Keratinocyte (primary cell): ENCODE results near the gene CLEC16A. TPM values are rescaled to one million over a fixed set of nuclear protein-coding genes. Genes with fewer than 3 reads are reported as not detected.

Source experiments
- DNase-seq: peaks from one replicate; pipeline ENCODE4 v3.0.0-alpha.2; 2011; ENCODE audit warnings: low read depth, missing footprints, low spot score
- FAIRE-seq: peaks from 2 replicates; lab custom pipeline; 2011; peaks lifted over from hg19 to GRCh38; lab: Jason Lieb, UNC
- H2AFZ ChIP-seq: 2 replicates; pipeline ENCODE4 v1.6.0; 2012; ENCODE audit warnings: low read length, control low read depth, inconsistent platforms; ENCODE audit not compliant: control insufficient read depth
- H3K27ac ChIP-seq: 2 replicates; pipeline ENCODE4 v1.5.1; 2011; ENCODE audit warnings: low read length; ENCODE audit not compliant: control insufficient read depth, insufficient read depth
- H3K27me3 ChIP-seq: 3 replicates; pipeline ENCODE4 v1.6.0; 2011; ENCODE audit warnings: low read length; ENCODE audit not compliant: control insufficient read depth, insufficient read depth; ENCODE audit errors: extremely low read depth
- H3K36me3 ChIP-seq, 2 experiments: 2 replicates in 1 of 2; 3 replicates in 1 of 2; pipeline ENCODE4 v1.5.1; 2011; ENCODE audit warnings: low read length in 2 of 2, mild to moderate bottlenecking in 1 of 2; ENCODE audit not compliant: control insufficient read depth in 2 of 2, insufficient read depth in 2 of 2; ENCODE audit errors: extremely low read depth in 1 of 2
- H3K4me1 ChIP-seq: 3 replicates; pipeline ENCODE4 v1.5.1; 2011; ENCODE audit warnings: low read length; ENCODE audit not compliant: control insufficient read depth, insufficient read depth; ENCODE audit errors: extremely low read depth
- H3K4me2 ChIP-seq: 3 replicates; pipeline ENCODE4 v1.6.0; 2011; ENCODE audit warnings: low read depth, low read length; ENCODE audit not compliant: control insufficient read depth, insufficient read depth; ENCODE audit errors: extremely low read depth
- H3K4me3 ChIP-seq, 3 experiments: fragments of 200-600 bp in 1 of 3; sonication (generic) in 1 of 3; 2 replicates in 2 of 3; 3 replicates in 1 of 3; pipeline ENCODE4 v1.5.1; 2011 to 2016; ENCODE audit warnings: low read length in 3 of 3, mild to moderate bottlenecking in 3 of 3, control low read depth in 2 of 3, inconsistent platforms in 1 of 3, low read depth in 1 of 3, mixed read lengths in 1 of 3, mixed run types in 1 of 3, moderate library complexity in 1 of 3; ENCODE audit not compliant: control insufficient read depth in 2 of 3, insufficient read depth in 2 of 3; ENCODE audit errors: extremely low read depth in 1 of 3
- H3K79me2 ChIP-seq: 2 replicates; pipeline ENCODE4 v1.6.0; 2012; ENCODE audit warnings: low read length; ENCODE audit not compliant: control insufficient read depth, insufficient read depth
- H3K9ac ChIP-seq: 3 replicates; pipeline ENCODE4 v1.6.0; 2011; ENCODE audit warnings: low read length; ENCODE audit not compliant: control insufficient read depth, insufficient read depth; ENCODE audit errors: extremely low read depth
- H3K9me1 ChIP-seq: 3 replicates; pipeline ENCODE4 v1.6.0; 2011; ENCODE audit warnings: low read length; ENCODE audit not compliant: control insufficient read depth, insufficient read depth; ENCODE audit errors: extremely low read depth
- H3K9me3 ChIP-seq: 2 replicates; pipeline ENCODE4 v1.5.1; 2012; ENCODE audit warnings: low read depth, low read length; ENCODE audit not compliant: control insufficient read depth
- H4K20me1 ChIP-seq: 3 replicates; pipeline ENCODE4 v1.6.0; 2011; ENCODE audit warnings: low read length; ENCODE audit not compliant: control insufficient read depth, insufficient read depth; ENCODE audit errors: extremely low read depth
- EZH2 ChIP-seq: IDR thresholded peaks from one replicate; pipeline ENCODE4 v1.6.1; 2012; ENCODE audit warnings: inconsistent platforms, mild to moderate bottlenecking, low read length, moderate library complexity
- dilution Hi-C: fragments of 300-500 bp; cut with MboI; formaldehyde crosslinking; loops from one replicate; pipeline ENCODE4 v1.7.0; 2020; ENCODE audit warnings: low sequenced_read_pairs; ENCODE audit not compliant: extremely low pct_ligation_motif_present
- polyA plus RNA-seq, 5 experiments: library from polyadenylated mRNA; depleted of rRNA in 3 of 5; stranded (reverse) in 3 of 5; stranded (forward) in 1 of 5; unstranded in 1 of 5; fragments of >200 nt; gene quantifications; 1 replicate in 1 of 5; 2 replicates in 3 of 5; 3 replicates in 1 of 5; pipeline versions ENCODE4 v1.2.1 to v1.2.3, GENCODE V29; 2011 to 2012; ENCODE audit warnings: missing spikeins in 2 of 5, low read depth in 1 of 5, low replicate concordance in 1 of 5
- TF ChIP-seq, protein P1 (sequence below), 3 experiments: IDR thresholded peaks in 1 of 3; conservative IDR thresholded peaks in 1 of 3; optimal IDR thresholded peaks in 1 of 3; 2 replicates in 2 of 3; 3 replicates in 1 of 3; pipeline versions ENCODE3 to v1.5.1; 2011; ENCODE audit warnings: low read length in 3 of 3, mild to moderate bottlenecking in 3 of 3, moderate library complexity in 2 of 3, control low read depth in 1 of 3, inconsistent platforms in 1 of 3; ENCODE audit not compliant: insufficient read depth in 2 of 3; ENCODE audit errors: extremely low read depth in 1 of 3

Gene CLEC16A
- polyA plus RNA-seq, 1 donor (not counting 4 experiments of a cell fraction or from before 2014, with no cell fraction given), result 9.5 TPM

DNA sequence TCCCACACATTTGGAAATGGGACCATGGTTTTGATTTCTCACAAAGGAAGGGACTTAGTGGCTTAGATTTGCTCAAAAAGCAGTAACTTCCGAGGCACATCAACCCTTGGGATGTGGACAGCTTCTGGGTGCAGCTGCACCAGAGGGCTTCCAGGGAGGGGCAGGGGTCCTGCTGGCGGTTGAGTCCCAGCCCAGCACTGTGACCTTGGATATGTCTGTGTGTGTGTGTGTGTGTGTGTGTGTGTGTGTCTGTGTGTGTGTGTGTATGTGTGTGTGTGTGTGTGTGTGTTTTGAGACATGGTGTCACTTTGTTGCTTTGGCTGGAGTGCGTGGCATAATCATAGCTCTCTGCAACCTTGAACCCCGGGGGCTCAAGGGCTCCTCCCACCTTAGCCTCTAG lies 130.8 kb downstream of the CLEC16A start:
- Histone ChIP-seq H3K79me2 (no peaks in the 10 kb centered on the region), H4K20me1 (no peaks in the 10 kb centered on the region), H3K4me3 (no peak overlapping the region), H3K27me3 (no peaks in the 10 kb centered on the region), H3K27ac (no peak overlapping the region), H3K9me1 (no peaks in the 10 kb centered on the region), H2AFZ (no peak overlapping the region), H3K36me3 (peaks cover 0 to 9% of the 10 kb centered on the region in 2 experiments), H3K9ac (no peak overlapping the region), H3K9me3 (no peaks in the 10 kb centered on the region), H3K4me2 (no peak overlapping the region), H3K4me1 (peaks cover 3% of the 10 kb centered on the region)
- TF ChIP-seq, protein P1, sequence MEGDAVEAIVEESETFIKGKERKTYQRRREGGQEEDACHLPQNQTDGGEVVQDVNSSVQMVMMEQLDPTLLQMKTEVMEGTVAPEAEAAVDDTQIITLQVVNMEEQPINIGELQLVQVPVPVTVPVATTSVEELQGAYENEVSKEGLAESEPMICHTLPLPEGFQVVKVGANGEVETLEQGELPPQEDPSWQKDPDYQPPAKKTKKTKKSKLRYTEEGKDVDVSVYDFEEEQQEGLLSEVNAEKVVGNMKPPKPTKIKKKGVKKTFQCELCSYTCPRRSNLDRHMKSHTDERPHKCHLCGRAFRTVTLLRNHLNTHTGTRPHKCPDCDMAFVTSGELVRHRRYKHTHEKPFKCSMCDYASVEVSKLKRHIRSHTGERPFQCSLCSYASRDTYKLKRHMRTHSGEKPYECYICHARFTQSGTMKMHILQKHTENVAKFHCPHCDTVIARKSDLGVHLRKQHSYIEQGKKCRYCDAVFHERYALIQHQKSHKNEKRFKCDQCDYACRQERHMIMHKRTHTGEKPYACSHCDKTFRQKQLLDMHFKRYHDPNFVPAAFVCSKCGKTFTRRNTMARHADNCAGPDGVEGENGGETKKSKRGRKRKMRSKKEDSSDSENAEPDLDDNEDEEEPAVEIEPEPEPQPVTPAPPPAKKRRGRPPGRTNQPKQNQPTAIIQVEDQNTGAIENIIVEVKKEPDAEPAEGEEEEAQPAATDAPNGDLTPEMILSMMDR (optimal IDR thresholded peaks at IDR 0.05 in 1 of 3, IDR thresholded peaks at IDR 0.05 in 1 of 3, conservative IDR thresholded peaks at IDR 0.05 in 1 of 3; ENCODE audit: extremely low read depth in 1 of 3, insufficient read depth in 2 of 3, low read length in 3 of 3), result no peak
- TF ChIP-seq EZH2, result no peak
- DNase-seq (no peak), FAIRE-seq (no peak)
- dilution Hi-C loops, result no loop called here

DNA sequence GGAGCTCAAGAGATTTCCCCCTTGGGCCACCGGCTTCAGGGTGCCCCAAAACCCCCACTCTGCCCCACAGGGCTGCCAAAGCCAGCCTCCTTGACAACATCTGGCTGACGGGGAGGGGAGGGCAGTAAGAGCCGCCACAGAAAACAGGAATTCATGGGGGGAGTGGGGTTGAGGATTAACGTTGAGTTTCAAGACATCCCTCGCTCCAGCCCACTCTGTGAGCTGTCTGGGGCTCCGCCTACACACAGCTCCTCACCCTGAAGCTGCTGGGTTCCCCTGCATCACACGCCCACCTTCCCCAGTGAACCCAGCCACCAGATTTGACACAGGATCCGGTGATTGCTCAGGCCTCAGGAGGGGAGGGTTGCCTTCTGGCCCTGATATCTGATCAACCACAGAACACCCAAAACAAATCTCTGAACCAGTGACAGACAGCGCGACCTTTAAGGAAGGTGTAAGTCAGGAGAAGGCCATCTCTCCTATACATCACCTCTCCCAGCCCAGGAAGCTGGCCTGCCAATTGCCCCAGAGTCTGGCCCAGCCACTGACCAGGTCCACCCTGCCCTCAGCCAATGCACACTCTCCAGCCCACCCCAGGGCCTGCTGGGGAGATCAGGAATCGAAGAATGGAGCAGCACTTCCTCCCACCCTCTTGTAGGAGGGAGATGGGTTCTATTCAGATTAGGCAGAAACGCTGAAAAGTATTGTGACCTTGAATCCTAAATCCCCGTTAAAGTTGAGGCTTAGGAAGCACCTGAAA lies 132.1 kb downstream of the CLEC16A start:
- dilution Hi-C loops, result no loop called here
- H3K4me3 ChIP-seq, result no peak overlapping the region
- H3K27me3 ChIP-seq, result no peaks in the 10 kb centered on the region
- H3K4me1 ChIP-seq, result peaks cover 3% of the 10 kb centered on the region
- no peaks in the 10 kb centered on the region for H3K9me1 ChIP-seq
- no peaks in the 10 kb centered on the region for H3K9me3 ChIP-seq
- H3K79me2 ChIP-seq, result no peaks in the 10 kb centered on the region
- peaks cover 4% of the 10 kb centered on the region in 2 experiments for H3K36me3 ChIP-seq
- TF ChIP-seq, protein P1 (optimal IDR thresholded peaks at IDR 0.05 in 1 of 3, IDR thresholded peaks at IDR 0.05 in 1 of 3, conservative IDR thresholded peaks at IDR 0.05 in 1 of 3; ENCODE audit: extremely low read depth in 1 of 3, insufficient read depth in 2 of 3, low read length in 3 of 3), result no peak
- TF ChIP-seq EZH2, result no peak
- FAIRE-seq (no peak), DNase-seq (no peak)
- no peak overlapping the region for H3K4me2 ChIP-seq
- no peaks in the 10 kb centered on the region for H4K20me1 ChIP-seq
- H3K9ac ChIP-seq, result no peak overlapping the region
- no peak overlapping the region for H2AFZ ChIP-seq
- no peak overlapping the region for H3K27ac ChIP-seq
